Inflammatory macrophage (primary cell): ENCODE results near the gene ITFG1.

ENCODE experiments used
- DNase-seq, 2 donors: peaks; one replicate each; pipeline ENCODE4 v3.0.0-alpha.2; 2020 to 2022

Gene ITFG1

GRCh38 chr16:47320546-47321310 is 140.1 kb downstream of the ITFG1 start:
- DNase-seq: no peak

GRCh38 chr16:47317465-47318240 is 143.2 kb downstream of the ITFG1 start:
- no peak for DNase-seq

- no peak for DNase-seq
Measured at GRCh38 chr16:47316442-47317015, 144.3 kb downstream of the ITFG1 start.

- DNase-seq: no peak
Measured at GRCh38 chr16:47311738-47312505, 148.9 kb downstream of the ITFG1 start.

- DNase-seq: peak; percentile 2 to 10
Measured at GRCh38 chr16:47310792-47311211, 150.1 kb downstream of the ITFG1 start.

GRCh38 chr16:47309581-47310312 is 151.1 kb downstream of the ITFG1 start:
- DNase-seq: no peak

- no peak for DNase-seq
Measured at GRCh38 chr16:47308601-47309000, 152.3 kb downstream of the ITFG1 start.

GRCh38 chr16:47304563-47304962 is 156.3 kb downstream of the ITFG1 start:
- no peak for DNase-seq

- DNase-seq: no peak
Measured at GRCh38 chr16:47299587-47299986, 161.3 kb downstream of the ITFG1 start.

GRCh38 chr16:47284999-47285398 is 175.9 kb downstream of the ITFG1 start:
- DNase-seq: no peak

- DNase-seq: no peak
Measured at GRCh38 chr16:47278306-47278970, 182.4 kb downstream of the ITFG1 start.

GRCh38 chr16:47276522-47276921 is 184.3 kb downstream of the ITFG1 start:
- no peak for DNase-seq

- DNase-seq: no peak
Measured at GRCh38 chr16:47262938-47263337, 197.9 kb downstream of the ITFG1 start.

- no peak for DNase-seq
Measured at GRCh38 chr16:47260503-47260902, 200.4 kb downstream of the ITFG1 start.

GRCh38 chr16:47258874-47259461 is 201.9 kb downstream of the ITFG1 start:
- DNase-seq: peak; percentile 19 to 32

GRCh38 chr16:47254756-47255155 is 206.1 kb downstream of the ITFG1 start:
- DNase-seq: no peak

GRCh38 chr16:47250983-47251382 is 209.9 kb downstream of the ITFG1 start:
- no peak for DNase-seq

- DNase-seq: no peak
Measured at GRCh38 chr16:47247690-47248089, 213.2 kb downstream of the ITFG1 start.

GRCh38 chr16:47244206-47244605 is 216.7 kb downstream of the ITFG1 start:
- DNase-seq: no peak

GRCh38 chr16:47241061-47241460 is 219.8 kb downstream of the ITFG1 start:
- no peak for DNase-seq

GRCh38 chr16:47236716-47237115 is 224.1 kb downstream of the ITFG1 start:
- DNase-seq: no peak
